ENCODE data around the gene KIAA0319L. TPM values are rescaled to one million over a fixed set of nuclear protein-coding genes. Genes with fewer than 3 reads are reported as not detected.

Gene KIAA0319L
- total RNA-seq, 4 donors from 2014 or later = 33.4 to 60.9 (median 44.9) TPM

DNA sequence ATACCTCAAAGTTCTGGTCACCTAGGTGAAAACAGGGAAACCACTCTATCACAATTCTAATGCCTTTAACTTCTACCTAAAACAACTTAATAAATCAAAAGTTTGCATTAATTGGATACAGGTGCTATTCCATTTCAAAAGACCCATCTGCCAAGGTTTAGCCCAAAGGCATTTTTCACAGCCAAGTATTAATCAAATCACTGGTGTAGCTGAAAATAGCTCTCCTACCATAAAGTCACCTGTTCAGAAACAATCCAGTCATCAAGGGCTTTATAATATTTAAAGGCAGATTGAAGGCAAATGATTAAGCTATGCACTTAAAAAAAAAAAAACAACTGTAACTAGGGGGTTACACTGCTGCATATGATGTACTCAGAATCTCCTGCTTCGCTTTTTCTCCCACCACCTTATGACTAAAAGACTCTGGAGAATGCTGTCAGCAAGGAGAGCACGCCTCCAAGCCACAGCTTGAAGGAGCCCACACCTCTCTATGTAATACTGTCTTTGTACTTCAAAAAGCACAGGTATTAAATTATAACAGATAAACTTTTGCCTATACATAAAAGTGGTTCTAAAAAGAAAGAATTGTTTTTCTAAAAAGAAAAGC is 20.5 kb downstream of the KIAA0319L start:
- H3K4me3 ChIP-seq (ENCODE audit: low read depth, poor library complexity, severe bottlenecking) = no peak overlapping the region
- no peak for TF ChIP-seq CTCF (IDR thresholded peaks at IDR 0.05)
- TF ChIP-seq POLR2A (IDR thresholded peaks at IDR 0.05) = no peak
- intact Hi-C loops (cut with DNase I; ENCODE audit: low total_unique reads) = no loop called here
- DNase-seq (ENCODE audit: low spot score in 2 of 2) = no peak
- 64 to 72% methylated on average over 2 of the region's 2 CpGs for WGBS, 2 donors

DNA sequence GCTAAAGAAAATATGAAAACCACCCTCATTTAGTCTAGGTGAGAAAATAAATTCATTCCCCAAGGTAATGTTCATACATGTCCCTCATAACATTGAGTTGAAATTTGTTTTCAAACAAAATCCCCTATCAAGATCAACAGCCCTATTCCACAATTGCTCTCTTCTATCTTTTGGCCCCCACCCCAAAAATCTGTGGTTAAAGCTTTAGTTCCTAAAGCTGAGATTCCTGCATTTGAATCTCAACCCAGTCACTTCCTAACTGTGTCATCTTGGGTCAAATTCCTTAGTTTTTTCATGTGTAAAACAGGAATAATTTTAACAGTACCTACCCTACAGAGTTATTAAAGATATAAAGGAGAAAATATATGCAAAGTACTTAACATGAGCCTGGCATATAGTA is 22.0 kb downstream of the KIAA0319L start:
- no peak overlapping the region for H3K4me3 ChIP-seq (ENCODE audit: low read depth, poor library complexity, severe bottlenecking)
- no peak for DNase-seq (ENCODE audit: low spot score in 2 of 2)
- intact Hi-C loops (cut with DNase I; ENCODE audit: low total_unique reads) = no loop called here
- TF ChIP-seq POLR2A (IDR thresholded peaks at IDR 0.05) = no peak
- no peak for TF ChIP-seq CTCF (IDR thresholded peaks at IDR 0.05)

- whole genome bisulfite sequencing, 2 donors = 44 to 48% methylated on average over 1 of the region's 1 CpG
- intact Hi-C loops (cut with DNase I; ENCODE audit: low total_unique reads) = no loop called here
- no peak overlapping the region for H3K4me3 ChIP-seq (ENCODE audit: low read depth, poor library complexity, severe bottlenecking)
- no peak for DNase-seq (ENCODE audit: low spot score in 2 of 2)
- TF ChIP-seq CTCF (IDR thresholded peaks at IDR 0.05) (no peak), POLR2A (IDR thresholded peaks at IDR 0.05) (no peak)
Measured at GRCh38 chr1:35533586-35533985, 23.6 kb downstream of the KIAA0319L start.

GRCh38 chr1:35532497-35533223 is 24.5 kb downstream of the KIAA0319L start:
- intact Hi-C loops (cut with DNase I; ENCODE audit: low total_unique reads) = no loop called here
- DNase-seq (ENCODE audit: low spot score in 2 of 2) = no peak
- H3K4me3 ChIP-seq (ENCODE audit: low read depth, poor library complexity, severe bottlenecking) = no peak overlapping the region
- 45 to 46% methylated on average over 1 of the region's 1 CpG for WGBS, 2 donors
- TF ChIP-seq POLR2A (IDR thresholded peaks at IDR 0.05) (no peak), CTCF (IDR thresholded peaks at IDR 0.05) (no peak)

GRCh38 chr1:35531368-35531767 is 25.8 kb downstream of the KIAA0319L start:
- 79 to 87% methylated on average over 6 of the region's 6 CpGs for WGBS, 2 donors
- no peak overlapping the region for H3K4me3 ChIP-seq (ENCODE audit: low read depth, poor library complexity, severe bottlenecking)
- TF ChIP-seq CTCF (IDR thresholded peaks at IDR 0.05) (no peak), POLR2A (IDR thresholded peaks at IDR 0.05) (no peak)
- intact Hi-C loops (cut with DNase I; ENCODE audit: low total_unique reads) = no loop called here
- DNase-seq (ENCODE audit: low spot score in 2 of 2) = no peak
